KMS-11 (cell line): ENCODE data around the gene UBC.

Source experiments
- H2AFZ ChIP-seq: fragments of 200-600 bp; sonication (generic); 2 replicates; pipeline ENCODE4 v1.6.1; 2016; ENCODE audit warnings: antibody characterized with exemption, mixed run types, low read depth
- H3K27ac ChIP-seq: fragments of 200-600 bp; sonication (generic); 2 replicates; pipeline ENCODE4 v1.6.1; 2016; ENCODE audit warnings: mild to moderate bottlenecking, mixed run types
- H3K27me3 ChIP-seq: fragments of 200-600 bp; sonication (generic); 2 replicates; pipeline ENCODE4 v1.6.1; 2017; ENCODE audit warnings: mild to moderate bottlenecking, low read depth, mixed run types, moderate library complexity; ENCODE audit not compliant: insufficient read depth
- H3K36me3 ChIP-seq: fragments of 200-600 bp; sonication (generic); 2 replicates; pipeline ENCODE4 v1.6.1; 2017; ENCODE audit warnings: mild to moderate bottlenecking, mixed run types; ENCODE audit not compliant: insufficient read depth
- H3K4me1 ChIP-seq: fragments of 200-600 bp; sonication (generic); 2 replicates; pipeline ENCODE4 v1.6.1; 2016; ENCODE audit warnings: mild to moderate bottlenecking, low read depth, mixed run types; ENCODE audit not compliant: poor library complexity, severe bottlenecking
- H3K4me2 ChIP-seq: fragments of 200-600 bp; sonication (generic); 2 replicates; pipeline ENCODE4 v1.7.0; 2016; ENCODE audit warnings: mild to moderate bottlenecking, mixed run types
- H3K4me3 ChIP-seq: fragments of 200-600 bp; sonication (generic); IDR thresholded peaks from 2 replicates; pipeline ENCODE4 v1.6.1; 2017; ENCODE audit warnings: low read depth, low read length, mixed read lengths; ENCODE audit not compliant: insufficient read depth
- H3K79me2 ChIP-seq: fragments of 200-600 bp; sonication (generic); 2 replicates; pipeline ENCODE4 v1.6.1; 2016; ENCODE audit warnings: low read depth, mixed run types; ENCODE audit not compliant: insufficient read depth
- H3K9ac ChIP-seq: fragments of 200-600 bp; sonication (generic); 2 replicates; pipeline ENCODE4 v1.6.1; 2016; ENCODE audit warnings: mild to moderate bottlenecking, mixed run types
- H4K20me1 ChIP-seq: fragments of 200-600 bp; sonication (generic); 2 replicates; pipeline ENCODE4 v1.6.1; 2016; ENCODE audit warnings: mild to moderate bottlenecking, mixed run types; ENCODE audit not compliant: insufficient read depth
- CTCF ChIP-seq: fragments of 200-600 bp; sonication (generic); conservative IDR thresholded peaks from 2 replicates; pipeline ENCODE4 v1.6.1; 2017; ENCODE audit warnings: low read depth, mild to moderate bottlenecking, antibody characterized with exemption, low read length, moderate library complexity, mixed read lengths

UBC gene

GRCh38 chr12:124869059-124869665, 45.3 kb downstream of the UBC start:
- no peak overlapping the region for H3K27ac ChIP-seq
- no peaks in the 10 kb centered on the region for H4K20me1 ChIP-seq
- no peaks in the 10 kb centered on the region for H3K79me2 ChIP-seq
- no peak overlapping the region for H3K4me2 ChIP-seq
- H3K4me3 ChIP-seq: no peak overlapping the region
- H3K9ac ChIP-seq: no peak overlapping the region
- no peak for TF ChIP-seq CTCF
- no peaks in the 10 kb centered on the region for H3K4me1 ChIP-seq
- H2AFZ ChIP-seq: no peak overlapping the region
- H3K36me3 ChIP-seq: no peaks in the 10 kb centered on the region
- no peaks in the 10 kb centered on the region for H3K27me3 ChIP-seq

- Histone ChIP-seq H2AFZ (no peak overlapping the region), H3K27ac (no peak overlapping the region), H3K4me2 (no peak overlapping the region), H3K4me3 (no peak overlapping the region), H4K20me1 (no peaks in the 10 kb centered on the region), H3K27me3 (no peaks in the 10 kb centered on the region), H3K4me1 (no peaks in the 10 kb centered on the region), H3K36me3 (no peaks in the 10 kb centered on the region), H3K9ac (no peak overlapping the region), H3K79me2 (0 out of 2 replicates have a peak, but pooled peaks cover 1% of the 10 kb centered on the region)
- no peak for TF ChIP-seq CTCF
Measured at GRCh38 chr12:124868252-124869058, 46.0 kb downstream of the UBC start.

DNA sequence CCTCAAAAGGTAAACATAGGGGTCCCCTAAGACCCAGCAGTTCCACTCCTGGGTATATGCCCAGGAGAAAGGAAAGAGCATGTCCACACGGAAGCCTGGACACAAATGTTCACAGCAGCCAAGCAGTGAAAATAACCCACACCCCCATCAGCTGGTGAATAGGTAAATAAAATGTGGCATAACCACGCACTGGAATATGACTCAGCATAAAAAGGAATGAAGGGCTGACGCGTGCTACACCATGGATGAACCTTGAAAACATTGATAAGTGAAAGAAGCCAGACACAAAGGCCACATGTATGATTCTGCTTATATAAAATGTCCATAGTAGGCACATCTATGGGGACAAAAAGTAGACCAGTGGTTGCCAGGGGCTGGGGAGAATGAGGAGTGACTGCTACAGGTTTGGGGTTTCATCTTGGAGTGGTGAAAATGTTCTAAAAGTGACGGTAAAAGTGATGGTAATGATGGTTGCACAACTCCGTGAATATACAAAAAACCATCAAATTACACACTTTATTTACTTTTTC, 47.0 kb downstream of the UBC start:
- Histone ChIP-seq H3K27ac (no peak overlapping the region), H3K36me3 (no peaks in the 10 kb centered on the region), H3K4me2 (no peak overlapping the region), H4K20me1 (no peaks in the 10 kb centered on the region), H2AFZ (no peak overlapping the region), H3K4me1 (no peaks in the 10 kb centered on the region), H3K9ac (no peak overlapping the region), H3K79me2 (peaks cover 11% of the 10 kb centered on the region), H3K4me3 (no peak overlapping the region), H3K27me3 (no peaks in the 10 kb centered on the region)
- no peak for TF ChIP-seq CTCF

DNA sequence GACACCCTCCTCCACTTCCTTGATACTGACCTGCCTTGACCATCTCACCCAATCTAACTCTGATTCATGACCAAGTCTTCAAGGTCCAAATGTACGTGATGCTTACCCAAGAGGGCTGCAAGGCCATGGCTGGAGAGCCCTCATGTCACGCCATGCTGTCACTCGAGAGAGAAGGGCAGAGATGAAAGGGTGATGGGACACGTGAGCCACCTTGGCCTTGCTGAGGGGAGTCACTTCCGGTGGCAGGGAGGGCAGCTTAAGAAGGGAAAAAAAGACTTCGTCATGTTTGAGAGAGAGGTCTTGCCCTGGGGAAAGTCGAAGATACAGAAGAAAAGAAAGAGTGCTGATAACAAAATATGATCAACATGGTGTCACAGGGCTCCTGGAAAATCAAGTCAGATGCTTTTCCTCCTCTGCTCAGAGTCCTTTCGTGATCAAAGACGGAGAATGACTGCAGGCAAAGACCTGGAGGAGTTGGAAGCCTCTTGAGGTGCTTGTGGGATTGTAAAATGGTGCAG, 47.5 kb downstream of the UBC start:
- Histone ChIP-seq H4K20me1 (no peaks in the 10 kb centered on the region), H3K36me3 (no peaks in the 10 kb centered on the region), H2AFZ (no peak overlapping the region), H3K4me2 (no peak overlapping the region), H3K4me1 (peaks cover 4% of the 10 kb centered on the region), H3K9ac (no peak overlapping the region), H3K27me3 (no peaks in the 10 kb centered on the region), H3K27ac (no peak overlapping the region), H3K79me2 (peaks cover 17% of the 10 kb centered on the region), H3K4me3 (no peak overlapping the region)
- TF ChIP-seq CTCF: no peak
